ENCODE data around the gene CTSH.
"Not testable (repeated sequence)": the region's sequence is repeated elsewhere in the genome, so short reads cannot be mapped to it uniquely, and the experiment has no call there.

CTSH gene

GRCh38 chr15:78938658-78939488, 6.0 kb downstream of the CTSH start:
- DNase-seq (ENCODE audit: low read depth in 3 of 3), result no peak

- DNase-seq (ENCODE audit: low read depth in 3 of 3), result no peak
Measured at GRCh38 chr15:78937132-78937739, 7.6 kb downstream of the CTSH start.

GRCh38 chr15:78934655-78935023, 10.2 kb downstream of the CTSH start:
- DNase-seq (ENCODE audit: low read depth in 3 of 3), result no peak

- DNase-seq (ENCODE audit: low read depth in 3 of 3), result no peak
Measured at GRCh38 chr15:78933823-78934654, 10.8 kb downstream of the CTSH start.

- no peak for DNase-seq (ENCODE audit: low read depth in 3 of 3)
Measured at GRCh38 chr15:78933187-78933822, 11.5 kb downstream of the CTSH start.

- no peak for DNase-seq (ENCODE audit: low read depth in 3 of 3)
Measured at GRCh38 chr15:78932258-78932808, 12.5 kb downstream of the CTSH start.

- no peak for DNase-seq (ENCODE audit: low read depth in 3 of 3)
Measured at GRCh38 chr15:78931439-78932257, 13.2 kb downstream of the CTSH start.

GRCh38 chr15:78930577-78931388, 14.1 kb downstream of the CTSH start:
- DNase-seq (ENCODE audit: low read depth in 3 of 3), result no peak

GRCh38 chr15:78929536-78930264, 15.1 kb downstream of the CTSH start:
- DNase-seq (ENCODE audit: low read depth in 3 of 3), result no peak

GRCh38 chr15:78928616-78929093, 16.2 kb downstream of the CTSH start:
- DNase-seq (ENCODE audit: low read depth in 3 of 3), result no peak

- DNase-seq (ENCODE audit: low read depth in 3 of 3), result not testable (repeated sequence)
Measured at GRCh38 chr15:78928176-78928575, 16.7 kb downstream of the CTSH start.

GRCh38 chr15:78927077-78927790, 17.6 kb downstream of the CTSH start:
- no peak for DNase-seq (ENCODE audit: low read depth in 3 of 3)

- DNase-seq (ENCODE audit: low read depth in 3 of 3), result no peak
Measured at GRCh38 chr15:78925956-78926743, 18.7 kb downstream of the CTSH start.

GRCh38 chr15:78925076-78925624, 19.7 kb downstream of the CTSH start:
- DNase-seq (ENCODE audit: low read depth in 3 of 3), result no peak

GRCh38 chr15:78923480-78924360, 21.1 kb downstream of the CTSH start:
- DNase-seq (ENCODE audit: low read depth in 3 of 3), result no peak

GRCh38 chr15:78923015-78923414, 21.8 kb downstream of the CTSH start:
- DNase-seq (ENCODE audit: low read depth in 3 of 3), result no peak

All from stimulated activated CD4-positive, alpha-beta T cell treated with anti-CD3 and anti-CD28 coated beads, TNF-alpha, amount 100 ng/mL, for 24 hours (primary cell).